ENCODE data around the gene NUP160.
"Not testable (repeated sequence)": the region's sequence is repeated elsewhere in the genome, so short reads cannot be mapped to it uniquely, and the experiment has no call there.

Gene NUP160

GRCh38 chr11:47864901-47865300, 16.8 kb upstream of the NUP160 start:
- DNase-seq, result no peak

GRCh38 chr11:47863898-47864430, 15.8 kb upstream of the NUP160 start:
- no peak for DNase-seq

GRCh38 chr11:47863189-47863897, 15.2 kb upstream of the NUP160 start:
- DNase-seq, result no peak

- DNase-seq, result no peak
Observed at GRCh38 chr11:47861728-47862127, 13.6 kb upstream of the NUP160 start.

GRCh38 chr11:47860536-47860935, 12.4 kb upstream of the NUP160 start:
- no peak for DNase-seq

- DNase-seq, result peak in 6 of 56 donors; percentile 6 to 44 (median 22)
Observed at GRCh38 chr11:47857892-47858543, 9.9 kb upstream of the NUP160 start.

GRCh38 chr11:47857485-47857884, 9.3 kb upstream of the NUP160 start:
- DNase-seq, result no peak

- DNase-seq, result no peak
Observed at GRCh38 chr11:47856186-47856585, 8.0 kb upstream of the NUP160 start.

GRCh38 chr11:47854667-47855066, 6.5 kb upstream of the NUP160 start:
- DNase-seq, result no peak

GRCh38 chr11:47852053-47852452, 3.9 kb upstream of the NUP160 start:
- DNase-seq, result no peak

- no peak for DNase-seq
Observed at GRCh38 chr11:47850337-47850736, 2.2 kb upstream of the NUP160 start.

GRCh38 chr11:47848700-47849155, 578 bp upstream of the NUP160 start:
- DNase-seq, result peak in 1 of 56 donors; percentile 33

- no peak for DNase-seq
Observed at GRCh38 chr11:47847537-47847891, 636 bp downstream of the NUP160 start.

GRCh38 chr11:47846998-47847397, 1.2 kb downstream of the NUP160 start:
- no peak for DNase-seq

- DNase-seq, result no peak
Observed at GRCh38 chr11:47843361-47844055, 4.6 kb downstream of the NUP160 start.

- DNase-seq, result no peak
Observed at GRCh38 chr11:47842749-47843148, 5.4 kb downstream of the NUP160 start.

- DNase-seq, result no peak
Observed at GRCh38 chr11:47837929-47838328, 10.2 kb downstream of the NUP160 start.

GRCh38 chr11:47837292-47837691, 10.9 kb downstream of the NUP160 start:
- DNase-seq, result no peak

- DNase-seq, result not testable (repeated sequence)
Observed at GRCh38 chr11:47830013-47830412, 18.1 kb downstream of the NUP160 start.

- no peak for DNase-seq
Observed at GRCh38 chr11:47828284-47828683, 19.9 kb downstream of the NUP160 start.

- DNase-seq, result not testable (repeated sequence)
Observed at GRCh38 chr11:47822664-47823063, 25.5 kb downstream of the NUP160 start.

GRCh38 chr11:47819743-47820142, 28.4 kb downstream of the NUP160 start:
- no peak for DNase-seq
